ENCODE data around the gene C4orf50.

Gene C4orf50

GRCh38 chr4:5893591-5893990 is 124.6 kb downstream of the C4orf50 start:
- no peaks in the 10 kb centered on the region for H3K36me3 ChIP-seq (ENCODE audit: low read length)
- H4K20me1 ChIP-seq (ENCODE audit: low read depth, low read length), result no peaks in the 10 kb centered on the region
- H3K9ac ChIP-seq (ENCODE audit: low read length), result no peak overlapping the region
- H2AFZ ChIP-seq (ENCODE audit: low read depth, low read length, severe bottlenecking), result no peak overlapping the region
- no peaks in the 10 kb centered on the region for H3K79me2 ChIP-seq (ENCODE audit: insufficient read depth, low read length)
- H3K27ac ChIP-seq (ENCODE audit: low read depth, low read length), result no peak overlapping the region
- H3K9me2 ChIP-seq (replicated peaks; ENCODE audit: insufficient read depth, low read length), result no peaks in the 10 kb centered on the region
- no peaks in the 10 kb centered on the region for H3K27me3 ChIP-seq (ENCODE audit: low read length)
- no peak overlapping the region for H3K4me2 ChIP-seq (ENCODE audit: low read depth, low read length, poor library complexity, severe bottlenecking)
- H3K9me3 ChIP-seq (ENCODE audit: insufficient read depth, low read length), result no peaks in the 10 kb centered on the region
- H3K4me3 ChIP-seq (ENCODE audit: insufficient read depth, low read length, poor library complexity, severe bottlenecking), result no peak overlapping the region
- no peak for TF ChIP-seq EZH2phosphoT487 (conservative IDR thresholded peaks at IDR 0.05; ENCODE audit: low read length)
- TF ChIP-seq, protein P1, sequence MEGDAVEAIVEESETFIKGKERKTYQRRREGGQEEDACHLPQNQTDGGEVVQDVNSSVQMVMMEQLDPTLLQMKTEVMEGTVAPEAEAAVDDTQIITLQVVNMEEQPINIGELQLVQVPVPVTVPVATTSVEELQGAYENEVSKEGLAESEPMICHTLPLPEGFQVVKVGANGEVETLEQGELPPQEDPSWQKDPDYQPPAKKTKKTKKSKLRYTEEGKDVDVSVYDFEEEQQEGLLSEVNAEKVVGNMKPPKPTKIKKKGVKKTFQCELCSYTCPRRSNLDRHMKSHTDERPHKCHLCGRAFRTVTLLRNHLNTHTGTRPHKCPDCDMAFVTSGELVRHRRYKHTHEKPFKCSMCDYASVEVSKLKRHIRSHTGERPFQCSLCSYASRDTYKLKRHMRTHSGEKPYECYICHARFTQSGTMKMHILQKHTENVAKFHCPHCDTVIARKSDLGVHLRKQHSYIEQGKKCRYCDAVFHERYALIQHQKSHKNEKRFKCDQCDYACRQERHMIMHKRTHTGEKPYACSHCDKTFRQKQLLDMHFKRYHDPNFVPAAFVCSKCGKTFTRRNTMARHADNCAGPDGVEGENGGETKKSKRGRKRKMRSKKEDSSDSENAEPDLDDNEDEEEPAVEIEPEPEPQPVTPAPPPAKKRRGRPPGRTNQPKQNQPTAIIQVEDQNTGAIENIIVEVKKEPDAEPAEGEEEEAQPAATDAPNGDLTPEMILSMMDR (IDR thresholded peaks at IDR 0.05; ENCODE audit: insufficient read depth, low read length, poor library complexity, severe bottlenecking), result no peak
- H3F3A ChIP-seq (ENCODE audit: insufficient read depth), result no peaks in the 10 kb centered on the region

- Histone ChIP-seq H3K36me3 (ENCODE audit: low read length) (no peaks in the 10 kb centered on the region), H3K79me2 (ENCODE audit: insufficient read depth, low read length) (no peaks in the 10 kb centered on the region), H4K20me1 (ENCODE audit: low read depth, low read length) (no peaks in the 10 kb centered on the region), H3K27ac (ENCODE audit: low read depth, low read length) (no peak within 1 kb of the TSS), H3K9ac (ENCODE audit: low read length) (no peak within 1 kb of the TSS), H3K4me3 (ENCODE audit: insufficient read depth, low read length, poor library complexity, severe bottlenecking) (no peak within 1 kb of the TSS), H2AFZ (ENCODE audit: low read depth, low read length, severe bottlenecking) (no peak within 1 kb of the TSS), H3K4me2 (ENCODE audit: low read depth, low read length, poor library complexity, severe bottlenecking) (no peak within 1 kb of the TSS), H3K27me3 (ENCODE audit: low read length) (no peaks in the 10 kb centered on the region), H3K9me3 (ENCODE audit: insufficient read depth, low read length) (no peaks in the 10 kb centered on the region), H3F3A (ENCODE audit: insufficient read depth) (no peaks in the 10 kb centered on the region), H3K9me2 (replicated peaks; ENCODE audit: insufficient read depth, low read length) (no peaks in the 10 kb centered on the region)
- TF ChIP-seq, protein P1 (IDR thresholded peaks at IDR 0.05; ENCODE audit: insufficient read depth, low read length, poor library complexity, severe bottlenecking), result no peak
- no peak for TF ChIP-seq EZH2phosphoT487 (conservative IDR thresholded peaks at IDR 0.05; ENCODE audit: low read length)
These were observed 125.1 kb downstream of the C4orf50 start, which contains the start of gene CRMP1 for GRCh38 chr4:5893004-5893580. CRMP1 (minus strand) TSS chr4:5893086; CDS start chr4:5892969, 117 bp downstream.

GRCh38 chr4:5892323-5893003 is 125.8 kb downstream of the C4orf50 start:
- Histone ChIP-seq H3K4me2 (ENCODE audit: low read depth, low read length, poor library complexity, severe bottlenecking) (no peak overlapping the region), H3K9ac (ENCODE audit: low read length) (no peak overlapping the region), H4K20me1 (ENCODE audit: low read depth, low read length) (no peaks in the 10 kb centered on the region), H3K4me3 (ENCODE audit: insufficient read depth, low read length, poor library complexity, severe bottlenecking) (no peak overlapping the region), H2AFZ (ENCODE audit: low read depth, low read length, severe bottlenecking) (no peak overlapping the region), H3K36me3 (ENCODE audit: low read length) (no peaks in the 10 kb centered on the region), H3K9me3 (ENCODE audit: insufficient read depth, low read length) (no peaks in the 10 kb centered on the region), H3K27me3 (ENCODE audit: low read length) (no peaks in the 10 kb centered on the region), H3K9me2 (replicated peaks; ENCODE audit: insufficient read depth, low read length) (no peaks in the 10 kb centered on the region), H3F3A (ENCODE audit: insufficient read depth) (no peaks in the 10 kb centered on the region), H3K27ac (ENCODE audit: low read depth, low read length) (no peak overlapping the region), H3K79me2 (ENCODE audit: insufficient read depth, low read length) (no peaks in the 10 kb centered on the region)
- TF ChIP-seq, protein P1 (IDR thresholded peaks at IDR 0.05; ENCODE audit: insufficient read depth, low read length, poor library complexity, severe bottlenecking), result no peak
- TF ChIP-seq EZH2phosphoT487 (conservative IDR thresholded peaks at IDR 0.05; ENCODE audit: low read length), result no peak

Data from SU-DHL-6 (cell line).